ENCODE data around the gene RPIA.
A peak's percentile ranks its signal among the peaks of the same experiment; 100 is the strongest.

RPIA gene

GRCh38 chr2:88658881-88659537 lies 32.5 kb upstream of the RPIA start:
- H3K27ac ChIP-seq = no peak overlapping the region
- no peak for TF ChIP-seq CTCF (conservative IDR thresholded peaks at IDR 0.05)

- no peak for TF ChIP-seq CTCF (conservative IDR thresholded peaks at IDR 0.05)
- H3K27ac ChIP-seq = no peak overlapping the region
Observed at GRCh38 chr2:88659538-88659915, 31.9 kb upstream of the RPIA start.

GRCh38 chr2:88660622-88661021 lies 30.9 kb upstream of the RPIA start:
- no peak for TF ChIP-seq CTCF (conservative IDR thresholded peaks at IDR 0.05)
- no peak overlapping the region for H3K27ac ChIP-seq

- TF ChIP-seq CTCF (conservative IDR thresholded peaks at IDR 0.05) = no peak
Observed at GRCh38 chr2:88666576-88666975, 24.9 kb upstream of the RPIA start.

GRCh38 chr2:88667219-88667618 lies 24.3 kb upstream of the RPIA start:
- no peak for TF ChIP-seq CTCF (conservative IDR thresholded peaks at IDR 0.05)
- no peak overlapping the region for H3K27ac ChIP-seq

More at GRCh38 chr2:88666576-88666975, 24.9 kb upstream of the RPIA start:
- H3K27ac ChIP-seq = no peak overlapping the region

GRCh38 chr2:88668862-88669261 lies 22.6 kb upstream of the RPIA start:
- no peak overlapping the region for H3K27ac ChIP-seq
- TF ChIP-seq CTCF (conservative IDR thresholded peaks at IDR 0.05) = no peak

- peak; percentile 76 for TF ChIP-seq CTCF (conservative IDR thresholded peaks at IDR 0.05)
- no peak overlapping the region for H3K27ac ChIP-seq
Observed at GRCh38 chr2:88669482-88670214, 21.8 kb upstream of the RPIA start.

All from VCaP (cell line).